Epithelial cell of esophagus (primary cell): ENCODE data around the gene RBBP4.

ENCODE experiments used
- DNase-seq: peaks from one replicate; pipeline ENCODE4 v3.0.0; 2010; ENCODE audit warnings: low read depth
- H3K4me3 ChIP-seq: 2 replicates; pipeline ENCODE4 v1.5.1; 2011; ENCODE audit warnings: mild to moderate bottlenecking, low read length, control low read depth
- CTCF ChIP-seq: IDR thresholded peaks from 2 replicates; pipeline ENCODE4 v1.5.1; 2011; ENCODE audit warnings: low read depth, mild to moderate bottlenecking, low read length, control low read depth, inconsistent platforms; ENCODE audit not compliant: insufficient read depth; ENCODE audit errors: missing control alignments

Gene RBBP4

GRCh38 chr1:32716312-32717148 is 65.5 kb downstream of the RBBP4 start:
- TF ChIP-seq CTCF = no peak
- DNase-seq = peak; percentile 98
- H3K4me3 ChIP-seq = no peak overlapping the region

- no peak overlapping the region for H3K4me3 ChIP-seq
- no peak for TF ChIP-seq CTCF
- no peak for DNase-seq
Observed at GRCh38 chr1:32717503-32717902, 66.5 kb downstream of the RBBP4 start.

GRCh38 chr1:32718036-32718435 is 67.0 kb downstream of the RBBP4 start:
- TF ChIP-seq CTCF = no peak
- DNase-seq = no peak
- H3K4me3 ChIP-seq = no peak overlapping the region

GRCh38 chr1:32718527-32718926 is 67.5 kb downstream of the RBBP4 start:
- no peak for TF ChIP-seq CTCF
- DNase-seq = no peak
- H3K4me3 ChIP-seq = no peak overlapping the region

- no peak for DNase-seq
- TF ChIP-seq CTCF = no peak
- H3K4me3 ChIP-seq = no peak overlapping the region
Observed at GRCh38 chr1:32719681-32720275, 68.8 kb downstream of the RBBP4 start.

GRCh38 chr1:32724678-32725614 is 73.9 kb downstream of the RBBP4 start:
- TF ChIP-seq CTCF = no peak
- H3K4me3 ChIP-seq = no peak overlapping the region
- peak; percentile 93 for DNase-seq
